ENCODE measurements around the gene RBMS2. TPM values are rescaled to one million over a fixed set of nuclear protein-coding genes. Genes with fewer than 3 reads are reported as not detected.

Gene RBMS2
- total RNA-seq, 4 donors from 2014 or later: 31.6 to 49.4 (median 40.4) TPM

- TF ChIP-seq POLR2AphosphoS5 (IDR thresholded peaks at IDR 0.05) (no peak), POLR2A (IDR thresholded peaks at IDR 0.05; ENCODE audit: low read depth) (no peak), EP300 (IDR thresholded peaks at IDR 0.05) (no peak), CTCF (IDR thresholded peaks at IDR 0.05) (no peak)
- intact Hi-C loops (cut with DNase I): no loop called here
- H3K27me3 ChIP-seq: no peaks in the 10 kb centered on the region
- no peak overlapping the region for H3K4me3 ChIP-seq
- H3K9me3 ChIP-seq: no peaks in the 10 kb centered on the region
- no peaks in the 10 kb centered on the region for H3K36me3 ChIP-seq
- WGBS: 63% methylated on average over 2 of the region's 2 CpGs
- H3K27ac ChIP-seq (replicated peaks in 1 of 4): no peak overlapping the region
- peaks cover 13 to 40% (median 28%) of the 10 kb centered on the region in 4 donors for H3K4me1 ChIP-seq
- DNase-seq (ENCODE audit: extremely low spot score): no peak
These were observed 3.0 kb upstream of the RBMS2 start for GRCh38 chr12:56518570-56518969.

GRCh38 chr12:56520048-56520447 lies 1.6 kb upstream of the RBMS2 start:
- intact Hi-C loops (cut with DNase I): loop anchor here (2.0 kb wide), 2 partner anchors 109 to 117 kb away; no protein-coding TSS in a partner anchor
- Histone ChIP-seq H3K27me3 (no peaks in the 10 kb centered on the region), H3K4me1 (peaks cover 8 to 48% (median 36%) of the 10 kb centered on the region in 4 donors), H3K9me3 (no peaks in the 10 kb centered on the region), H3K36me3 (no peaks in the 10 kb centered on the region), H3K27ac (replicated peaks in 1 of 4) (peak overlapping the region; percentile 85 to 92 (median 86)), H3K4me3 (peak overlapping the region; percentile 13 to 68 (median 62))
- no peak for DNase-seq (ENCODE audit: extremely low spot score)
- TF ChIP-seq EP300 (IDR thresholded peaks at IDR 0.05) (peak; percentile 40), POLR2AphosphoS5 (IDR thresholded peaks at IDR 0.05) (peak; percentile 37 to 46), CTCF (IDR thresholded peaks at IDR 0.05) (no peak)
- 74% methylated on average over 3 of the region's 3 CpGs for WGBS

GRCh38 chr12:56520506-56520905 lies 1.1 kb upstream of the RBMS2 start:
- peak overlapping the region; percentile 51 to 68 (median 62) for H3K4me3 ChIP-seq
- H3K27ac ChIP-seq (replicated peaks in 1 of 4): peak overlapping the region; percentile 85 to 92 (median 86)
- no peaks in the 10 kb centered on the region for H3K36me3 ChIP-seq
- no peak for TF ChIP-seq CTCF (IDR thresholded peaks at IDR 0.05)
- no peak for TF ChIP-seq EP300 (IDR thresholded peaks at IDR 0.05)
- TF ChIP-seq POLR2A (IDR thresholded peaks at IDR 0.05; ENCODE audit: low read depth): no peak
- no peak for TF ChIP-seq POLR2AphosphoS5 (IDR thresholded peaks at IDR 0.05)
- intact Hi-C loops (cut with DNase I): loop anchor here (2.0 kb wide), 2 partner anchors 108 to 116 kb away; no protein-coding TSS in a partner anchor
- H3K4me1 ChIP-seq: peaks cover 10 to 53% (median 41%) of the 10 kb centered on the region in 4 donors
- no peaks in the 10 kb centered on the region for H3K9me3 ChIP-seq
- no peak for DNase-seq (ENCODE audit: extremely low spot score)
- 41% methylated on average over 1 of the region's 1 CpG for WGBS
- H3K27me3 ChIP-seq: no peaks in the 10 kb centered on the region

- Histone ChIP-seq H3K27ac (replicated peaks in 1 of 4) (peak overlapping the region; percentile 85 to 92 (median 86)), H3K9me3 (no peaks in the 10 kb centered on the region), H3K36me3 (no peaks in the 10 kb centered on the region), H3K27me3 (no peaks in the 10 kb centered on the region), H3K4me3 (peak overlapping the region; percentile 51 to 68 (median 62)), H3K4me1 (peaks cover 17 to 60% (median 48%) of the 10 kb centered on the region in 4 donors)
- no peak for DNase-seq (ENCODE audit: extremely low spot score)
- intact Hi-C loops (cut with DNase I): loop anchor here (2.0 kb wide), 2 partner anchors 108 to 116 kb away; no protein-coding TSS in a partner anchor
- TF ChIP-seq POLR2AphosphoS5 (IDR thresholded peaks at IDR 0.05) (no peak), EP300 (IDR thresholded peaks at IDR 0.05) (no peak), POLR2A (IDR thresholded peaks at IDR 0.05; ENCODE audit: low read depth) (no peak), CTCF (IDR thresholded peaks at IDR 0.05) (no peak)
- WGBS: 37% methylated on average over 8 of the region's 8 CpGs
These were observed 421 bp upstream of the RBMS2 start for GRCh38 chr12:56521209-56521589.
